ENCODE data around the gene HDAC9.

The HDAC9 gene

DNA sequence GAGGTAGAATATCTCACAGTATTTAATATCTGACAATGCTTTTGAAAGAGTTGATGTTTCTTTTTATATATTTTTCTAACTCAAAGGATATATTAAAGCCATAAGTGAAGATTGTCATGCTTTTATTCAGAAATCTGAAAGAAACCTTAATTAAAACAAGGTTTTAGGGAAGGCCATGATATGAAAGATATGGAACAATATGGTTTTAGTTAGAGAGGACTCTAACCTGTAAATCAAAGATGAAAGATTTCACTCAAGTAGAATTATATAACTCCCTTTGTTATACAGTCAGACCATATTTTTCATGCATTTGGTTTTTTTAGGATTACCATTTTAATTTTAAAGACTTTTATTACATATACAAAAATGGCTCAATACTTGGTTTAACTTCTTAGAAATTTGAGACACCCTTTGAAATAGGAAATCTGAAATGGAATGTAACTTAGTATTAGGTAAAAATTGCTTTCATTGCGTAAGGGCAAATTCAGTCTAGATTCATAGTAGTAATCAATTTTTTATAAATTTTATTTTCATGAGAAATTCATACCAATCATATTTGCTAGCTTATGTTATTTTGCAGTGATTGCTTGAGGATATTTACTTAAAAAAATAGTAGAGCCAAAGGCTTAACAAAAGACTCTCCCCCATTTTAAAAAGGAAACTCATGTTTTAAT is 502.1 kb downstream of the HDAC9 start:
- TF ChIP-seq, protein P1, sequence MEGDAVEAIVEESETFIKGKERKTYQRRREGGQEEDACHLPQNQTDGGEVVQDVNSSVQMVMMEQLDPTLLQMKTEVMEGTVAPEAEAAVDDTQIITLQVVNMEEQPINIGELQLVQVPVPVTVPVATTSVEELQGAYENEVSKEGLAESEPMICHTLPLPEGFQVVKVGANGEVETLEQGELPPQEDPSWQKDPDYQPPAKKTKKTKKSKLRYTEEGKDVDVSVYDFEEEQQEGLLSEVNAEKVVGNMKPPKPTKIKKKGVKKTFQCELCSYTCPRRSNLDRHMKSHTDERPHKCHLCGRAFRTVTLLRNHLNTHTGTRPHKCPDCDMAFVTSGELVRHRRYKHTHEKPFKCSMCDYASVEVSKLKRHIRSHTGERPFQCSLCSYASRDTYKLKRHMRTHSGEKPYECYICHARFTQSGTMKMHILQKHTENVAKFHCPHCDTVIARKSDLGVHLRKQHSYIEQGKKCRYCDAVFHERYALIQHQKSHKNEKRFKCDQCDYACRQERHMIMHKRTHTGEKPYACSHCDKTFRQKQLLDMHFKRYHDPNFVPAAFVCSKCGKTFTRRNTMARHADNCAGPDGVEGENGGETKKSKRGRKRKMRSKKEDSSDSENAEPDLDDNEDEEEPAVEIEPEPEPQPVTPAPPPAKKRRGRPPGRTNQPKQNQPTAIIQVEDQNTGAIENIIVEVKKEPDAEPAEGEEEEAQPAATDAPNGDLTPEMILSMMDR (IDR thresholded peaks at IDR 0.05; ENCODE audit: insufficient read depth, low read length, poor library complexity, severe bottlenecking) = no peak
- no peak for TF ChIP-seq EZH2phosphoT487 (conservative IDR thresholded peaks at IDR 0.05; ENCODE audit: low read length)
- Histone ChIP-seq H3K36me3 (ENCODE audit: low read length) (no peaks in the 10 kb centered on the region), H3K4me2 (ENCODE audit: low read depth, low read length, poor library complexity, severe bottlenecking) (no peak overlapping the region), H3K79me2 (ENCODE audit: insufficient read depth, low read length) (no peaks in the 10 kb centered on the region), H3K9me2 (replicated peaks; ENCODE audit: insufficient read depth, low read length) (no peaks in the 10 kb centered on the region), H3K4me3 (ENCODE audit: insufficient read depth, low read length, poor library complexity, severe bottlenecking) (no peak overlapping the region), H3K27ac (ENCODE audit: low read depth, low read length) (no peak overlapping the region), H3K9me3 (ENCODE audit: insufficient read depth, low read length) (no peaks in the 10 kb centered on the region), H3K27me3 (ENCODE audit: low read length) (no peaks in the 10 kb centered on the region), H3K9ac (ENCODE audit: low read length) (no peak overlapping the region), H2AFZ (ENCODE audit: low read depth, low read length, severe bottlenecking) (no peak overlapping the region), H4K20me1 (ENCODE audit: low read depth, low read length) (no peaks in the 10 kb centered on the region), H3F3A (ENCODE audit: insufficient read depth) (no peaks in the 10 kb centered on the region)

DNA sequence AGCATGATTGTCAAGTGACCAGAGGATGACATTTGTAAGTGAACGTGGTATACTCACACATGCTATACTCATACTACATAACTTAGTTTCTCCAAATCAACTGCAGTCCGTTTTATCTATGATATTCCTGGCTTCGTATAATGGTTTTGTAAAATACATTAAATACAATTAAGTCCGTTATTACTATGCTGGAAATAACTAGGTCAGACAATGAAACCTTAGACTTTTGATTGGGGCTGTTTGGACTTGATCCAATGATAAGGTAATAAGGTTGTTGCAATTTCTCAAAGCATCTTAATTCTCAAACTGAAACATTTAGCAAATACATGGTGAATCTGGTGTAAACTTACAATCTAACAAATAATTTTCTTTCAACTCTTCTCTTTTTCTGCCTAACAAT is 504.9 kb downstream of the HDAC9 start:
- H3K27me3 ChIP-seq (ENCODE audit: low read length) = no peaks in the 10 kb centered on the region
- no peak overlapping the region for H3K4me3 ChIP-seq (ENCODE audit: insufficient read depth, low read length, poor library complexity, severe bottlenecking)
- no peaks in the 10 kb centered on the region for H3K9me3 ChIP-seq (ENCODE audit: insufficient read depth, low read length)
- no peaks in the 10 kb centered on the region for H3K9me2 ChIP-seq (replicated peaks; ENCODE audit: insufficient read depth, low read length)
- H3K9ac ChIP-seq (ENCODE audit: low read length) = no peak overlapping the region
- H3K4me2 ChIP-seq (ENCODE audit: low read depth, low read length, poor library complexity, severe bottlenecking) = no peak overlapping the region
- TF ChIP-seq EZH2phosphoT487 (conservative IDR thresholded peaks at IDR 0.05; ENCODE audit: low read length) = no peak
- TF ChIP-seq, protein P1 (IDR thresholded peaks at IDR 0.05; ENCODE audit: insufficient read depth, low read length, poor library complexity, severe bottlenecking) = no peak
- no peak overlapping the region for H3K27ac ChIP-seq (ENCODE audit: low read depth, low read length)
- no peaks in the 10 kb centered on the region for H3K36me3 ChIP-seq (ENCODE audit: low read length)
- no peaks in the 10 kb centered on the region for H3K79me2 ChIP-seq (ENCODE audit: insufficient read depth, low read length)
- no peak overlapping the region for H2AFZ ChIP-seq (ENCODE audit: low read depth, low read length, severe bottlenecking)
- no peaks in the 10 kb centered on the region for H3F3A ChIP-seq (ENCODE audit: insufficient read depth)
- H4K20me1 ChIP-seq (ENCODE audit: low read depth, low read length) = no peaks in the 10 kb centered on the region

DNA sequence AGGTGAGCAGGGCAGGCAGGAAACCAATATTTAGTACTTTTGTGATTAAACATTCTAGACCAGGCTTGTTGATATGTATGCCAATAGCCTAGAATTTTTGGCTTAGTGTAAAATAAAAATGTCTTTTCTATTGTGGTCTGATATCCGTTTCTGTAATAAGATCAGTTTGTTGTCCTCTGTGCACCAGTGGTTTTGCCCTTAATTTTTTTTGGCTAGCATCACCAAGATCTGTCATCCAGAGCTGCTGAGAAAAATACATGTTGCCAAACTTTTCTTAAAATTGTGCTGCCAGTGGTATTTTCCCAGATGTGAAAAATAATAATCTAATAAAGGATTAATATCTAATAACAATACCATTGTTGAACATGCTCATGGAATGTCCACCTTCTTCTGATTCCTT is 506.3 kb downstream of the HDAC9 start:
- no peaks in the 10 kb centered on the region for H3K9me2 ChIP-seq (replicated peaks; ENCODE audit: insufficient read depth, low read length)
- H2AFZ ChIP-seq (ENCODE audit: low read depth, low read length, severe bottlenecking) = no peak overlapping the region
- H3K4me3 ChIP-seq (ENCODE audit: insufficient read depth, low read length, poor library complexity, severe bottlenecking) = no peak overlapping the region
- H3K27me3 ChIP-seq (ENCODE audit: low read length) = no peaks in the 10 kb centered on the region
- H3K4me2 ChIP-seq (ENCODE audit: low read depth, low read length, poor library complexity, severe bottlenecking) = no peak overlapping the region
- H3K36me3 ChIP-seq (ENCODE audit: low read length) = no peaks in the 10 kb centered on the region
- H3K79me2 ChIP-seq (ENCODE audit: insufficient read depth, low read length) = no peaks in the 10 kb centered on the region
- TF ChIP-seq, protein P1 (IDR thresholded peaks at IDR 0.05; ENCODE audit: insufficient read depth, low read length, poor library complexity, severe bottlenecking) = no peak
- no peak for TF ChIP-seq EZH2phosphoT487 (conservative IDR thresholded peaks at IDR 0.05; ENCODE audit: low read length)
- H4K20me1 ChIP-seq (ENCODE audit: low read depth, low read length) = no peaks in the 10 kb centered on the region
- no peak overlapping the region for H3K27ac ChIP-seq (ENCODE audit: low read depth, low read length)
- no peaks in the 10 kb centered on the region for H3K9me3 ChIP-seq (ENCODE audit: insufficient read depth, low read length)
- no peaks in the 10 kb centered on the region for H3F3A ChIP-seq (ENCODE audit: insufficient read depth)
- H3K9ac ChIP-seq (ENCODE audit: low read length) = no peak overlapping the region
